Activated CD4-positive, alpha-beta T cell treated with anti-CD3 and anti-CD28 coated beads for 36 hours (primary cell): Measurements from ENCODE around the gene VOPP1. TPM values are rescaled to one million over a fixed set of nuclear protein-coding genes. Genes with fewer than 3 reads are reported as not detected.

ENCODE experiments used
- ATAC-seq: fragments of 200-7000 bp; cut with Tn5 transposase; one replicate; pipeline ENCODE4 v1.10.0; 2021; ENCODE audit warnings: mild to moderate bottlenecking, moderate library complexity
- CTCF ChIA-PET: fragments of 350-600 bp; sonication (Branson Sonifier 250); formaldehyde crosslinking; loops from one replicate; lab custom pipeline; 2021; ENCODE audit warnings: antibody characterized with exemption; lab: Charles Lee
- POLR2A ChIA-PET: fragments of 350-600 bp; sonication (Branson Sonifier 250); formaldehyde crosslinking; loops from one replicate; lab custom pipeline; 2021; ENCODE audit warnings: antibody characterized with exemption, inconsistent platforms; lab: Charles Lee
- DNase-seq: peaks from one replicate; pipeline ENCODE4 v3.0.0-alpha.2; 2020
- H3K27ac Mint-ChIP-seq: one replicate; pipeline ENCODE4 v1.8.0; 2021; ENCODE audit warnings: mixed read lengths
- H3K27me3 Mint-ChIP-seq: one replicate; pipeline ENCODE4 v1.8.0; 2021; ENCODE audit warnings: mixed read lengths
- H3K36me3 Mint-ChIP-seq: one replicate; pipeline ENCODE4 v1.8.0; 2021; ENCODE audit warnings: low read depth, mixed read lengths
- H3K4me1 Mint-ChIP-seq: one replicate; pipeline ENCODE4 v1.8.0; 2021; ENCODE audit warnings: mixed read lengths
- H3K4me3 Mint-ChIP-seq: one replicate; pipeline ENCODE4 v1.8.0; 2021; ENCODE audit warnings: mild to moderate bottlenecking, moderate library complexity, mixed read lengths
- H3K9me3 Mint-ChIP-seq: one replicate; pipeline ENCODE4 v1.8.0; 2021; ENCODE audit warnings: low read depth, mixed read lengths
- intact Hi-C, 2 experiments: fragments of 100-400 bp; cut with DNase I in 1 of 2; cut with micrococcal nuclease in 1 of 2; formaldehyde crosslinking; loops; one replicate each; pipeline versions ENCODE4 v1.14.2 to v1.15.1; 2022 to 2024; cut with DNase I, micrococcal nuclease
- total RNA-seq, 2 experiments: library from RNA; stranded (reverse); gene quantifications; one replicate each; pipeline ENCODE4 v1.2.3, GENCODE V29; 2021

The VOPP1 gene
- total RNA-seq, 2 experiments from 2014 or later = 63.7 to 64.2 TPM

DNA sequence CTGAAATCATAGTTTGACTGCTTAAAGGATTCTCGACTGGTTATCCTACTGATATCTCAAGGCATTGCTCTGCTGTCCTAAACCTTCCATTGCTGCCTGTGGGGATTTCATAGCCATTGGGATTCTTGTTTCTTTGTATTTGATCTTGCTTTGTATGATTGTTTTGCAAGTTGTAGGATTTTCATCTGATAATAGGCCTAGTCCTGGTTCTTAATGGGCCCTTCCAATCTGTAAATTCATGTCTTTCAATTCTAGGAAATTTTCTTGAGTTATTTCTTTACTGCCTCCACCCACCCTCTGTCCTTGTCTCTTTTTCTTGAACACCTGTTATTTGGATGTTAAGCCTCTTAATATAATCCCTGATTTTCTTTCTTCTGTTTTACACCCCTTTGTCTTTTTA, 134.9 kb downstream of the VOPP1 start:
- ATAC-seq (no peak), DNase-seq (no peak)
- intact Hi-C loops = no loop called here
- Mint-ChIP-seq H3K4me3 (no peak overlapping the region), H3K36me3 (no peaks in the 10 kb centered on the region), H3K9me3 (no peaks in the 10 kb centered on the region), H3K27ac (no peak overlapping the region), H3K4me1 (peaks cover 50% of the 10 kb centered on the region), H3K27me3 (no peaks in the 10 kb centered on the region)
- ChIA-PET CTCF (no interaction called here), POLR2A (no interaction called here)

DNA sequence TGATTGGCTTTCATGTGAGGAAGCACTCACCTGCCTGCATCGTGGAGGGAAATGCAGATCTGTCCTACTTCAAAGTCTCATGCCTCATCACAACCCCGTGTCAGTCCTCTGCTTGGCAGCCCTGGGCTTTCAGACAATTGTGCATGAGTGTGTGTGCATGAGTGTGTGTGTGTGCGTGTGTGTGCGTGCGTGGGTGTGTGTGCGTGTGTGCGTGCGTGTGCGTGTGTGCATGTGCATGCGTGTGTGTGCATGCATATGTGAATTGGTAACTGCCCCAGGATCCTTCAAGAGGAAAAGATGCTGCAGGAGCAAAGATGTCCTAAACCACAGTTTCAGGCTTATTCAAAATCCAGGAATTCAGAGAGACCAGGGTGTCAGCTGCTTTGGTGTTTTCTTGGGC, 135.8 kb downstream of the VOPP1 start:
- Mint-ChIP-seq H3K36me3 (no peaks in the 10 kb centered on the region), H3K4me1 (peaks cover 51% of the 10 kb centered on the region), H3K27me3 (no peaks in the 10 kb centered on the region), H3K9me3 (no peaks in the 10 kb centered on the region), H3K4me3 (no peak overlapping the region), H3K27ac (no peak overlapping the region)
- ATAC-seq (no peak), DNase-seq (no peak)
- intact Hi-C loops = no loop called here
- ChIA-PET POLR2A (interaction anchor here (0.6 kb wide), 1 partner anchor 63 kb away, joined by 3 read pairs; no protein-coding TSS in a partner anchor), CTCF (interaction anchor here (0.6 kb wide), 1 partner anchor 66 kb away, joined by 3 read pairs; no protein-coding TSS in a partner anchor)

DNA sequence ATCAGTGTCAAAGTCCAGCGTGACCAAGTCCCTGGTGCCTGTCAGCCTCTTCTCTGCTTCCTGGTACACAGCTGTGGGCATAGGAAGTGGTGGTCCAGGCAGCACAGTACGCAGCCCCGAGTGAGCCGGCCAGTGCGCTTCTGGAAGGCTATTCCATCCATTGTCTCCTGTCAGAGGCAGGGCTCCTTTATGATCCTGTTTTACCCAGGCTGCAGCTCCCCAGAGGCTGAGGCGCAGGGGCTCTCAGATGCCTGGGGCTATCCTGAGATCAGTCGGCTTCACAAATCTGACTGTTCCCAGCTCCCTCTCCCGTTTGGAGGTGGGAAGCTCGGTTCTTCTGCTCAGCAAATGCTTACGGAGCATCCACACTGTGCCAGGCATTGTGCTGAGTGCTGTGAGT, 136.8 kb downstream of the VOPP1 start:
- CTCF ChIA-PET = interaction anchor here (1.1 kb wide), 1 partner anchor 20 kb away, joined by 3 read pairs; no protein-coding TSS in a partner anchor
- intact Hi-C loops = no loop called here
- no peaks in the 10 kb centered on the region for H3K9me3 Mint-ChIP-seq

DNA sequence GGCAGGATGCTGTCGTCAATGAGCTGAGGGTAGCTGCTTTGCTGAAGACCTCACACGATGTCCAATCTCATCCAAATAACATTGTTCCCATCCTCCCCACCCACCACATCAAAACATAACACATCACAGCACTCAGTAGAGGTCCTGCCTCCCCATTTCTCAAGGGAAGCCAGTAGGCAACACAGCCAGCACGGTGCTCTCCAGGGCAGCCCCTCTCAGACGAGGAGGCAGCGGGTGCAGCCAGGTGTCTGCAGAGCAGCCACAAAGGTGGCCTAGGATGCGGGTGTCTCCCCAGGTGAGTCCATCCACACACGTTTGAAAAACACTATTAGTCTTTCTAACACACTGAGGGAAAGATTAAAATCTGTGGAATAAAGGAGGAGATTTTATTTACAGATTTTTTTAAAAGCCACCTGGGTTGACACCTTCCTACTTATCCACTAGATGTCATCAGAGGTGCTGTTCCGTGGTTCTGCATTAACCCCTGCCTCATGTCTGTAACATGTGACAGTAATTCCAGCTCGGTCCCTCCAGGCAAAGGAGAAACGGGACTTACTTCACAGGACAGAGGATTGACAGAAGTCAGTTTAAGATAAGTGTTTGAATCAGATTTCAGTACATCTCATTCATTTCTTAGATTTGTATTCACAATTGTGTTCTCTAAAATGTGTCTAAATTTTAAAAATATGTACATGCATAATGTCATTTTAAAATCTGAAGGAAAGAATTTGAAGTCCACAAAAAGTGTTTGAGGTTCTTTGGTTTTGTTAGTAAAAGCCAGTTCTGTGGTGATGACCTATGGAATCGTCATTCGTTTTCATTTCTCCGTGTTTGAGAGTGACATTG, 139.1 kb downstream of the VOPP1 start:
- DNase-seq (peak; percentile 45), ATAC-seq (peak; percentile 79)
- ChIA-PET POLR2A (no interaction called here), CTCF (interaction anchor here (0.5 to 2.7 kb wide), 14 partner anchors 17 to 534 kb away, joined by 3 to 20 read pairs (median 4); no protein-coding TSS in a partner anchor)
- no peaks in the 10 kb centered on the region for H3K27me3 Mint-ChIP-seq
- H3K4me1 Mint-ChIP-seq = peaks cover 33% of the 10 kb centered on the region
- no peak overlapping the region for H3K4me3 Mint-ChIP-seq
- intact Hi-C loops = loop anchor here (1.0 to 5.0 kb wide), 6 partner anchors 84 to 165 kb away; partner anchors contain the start of gene VOPP1 (in 1 of the 2)
- no peaks in the 10 kb centered on the region for H3K36me3 Mint-ChIP-seq
- H3K27ac Mint-ChIP-seq = peak overlapping the region; percentile 43
- H3K9me3 Mint-ChIP-seq = no peaks in the 10 kb centered on the region

More for the DNA sequence above, 136.8 kb downstream of the VOPP1 start:
- Mint-ChIP-seq H3K27me3 (no peaks in the 10 kb centered on the region), H3K27ac (no peak overlapping the region), H3K36me3 (no peaks in the 10 kb centered on the region), H3K4me3 (no peak overlapping the region), H3K4me1 (peaks cover 51% of the 10 kb centered on the region)
- DNase-seq (no peak), ATAC-seq (no peak)
- POLR2A ChIA-PET = no interaction called here

DNA sequence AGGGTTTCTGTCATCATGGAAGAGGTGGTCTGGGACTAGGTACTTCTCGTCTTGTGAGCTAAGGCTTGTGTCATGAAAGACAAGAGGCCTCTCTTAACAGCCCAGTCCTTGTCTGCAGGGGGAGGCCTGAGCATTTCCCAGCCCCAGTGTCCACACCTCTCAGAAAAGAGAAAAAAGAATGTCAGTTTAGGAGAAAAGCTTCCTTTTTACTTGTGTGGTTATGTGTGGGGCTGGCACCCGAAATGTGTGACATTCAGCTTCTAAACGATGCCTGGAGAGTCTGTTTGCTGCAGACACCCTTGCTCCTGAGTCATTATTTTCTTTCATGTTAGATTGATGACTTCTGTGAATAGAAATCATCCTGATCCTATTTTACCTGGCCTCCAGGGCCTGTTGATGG, 139.8 kb downstream of the VOPP1 start:
- H3K27ac Mint-ChIP-seq = no peak overlapping the region
- H3K4me3 Mint-ChIP-seq = no peak overlapping the region
- H3K9me3 Mint-ChIP-seq = no peaks in the 10 kb centered on the region
- no peaks in the 10 kb centered on the region for H3K27me3 Mint-ChIP-seq
- H3K4me1 Mint-ChIP-seq = peaks cover 36% of the 10 kb centered on the region
- intact Hi-C loops = loop anchor here (2.0 to 5.0 kb wide), 4 partner anchors 84 to 140 kb away; partner anchors contain the start of gene VOPP1 (in 1 of the 2)
- no peak for DNase-seq
- CTCF ChIA-PET = interaction anchor here (0.7 to 2.7 kb wide), 12 partner anchors 17 to 163 kb away, joined by 3 to 20 read pairs (median 4); no protein-coding TSS in a partner anchor
- ATAC-seq = peak; percentile 21
- POLR2A ChIA-PET = no interaction called here
- H3K36me3 Mint-ChIP-seq = peaks cover 2% of the 10 kb centered on the region

DNA sequence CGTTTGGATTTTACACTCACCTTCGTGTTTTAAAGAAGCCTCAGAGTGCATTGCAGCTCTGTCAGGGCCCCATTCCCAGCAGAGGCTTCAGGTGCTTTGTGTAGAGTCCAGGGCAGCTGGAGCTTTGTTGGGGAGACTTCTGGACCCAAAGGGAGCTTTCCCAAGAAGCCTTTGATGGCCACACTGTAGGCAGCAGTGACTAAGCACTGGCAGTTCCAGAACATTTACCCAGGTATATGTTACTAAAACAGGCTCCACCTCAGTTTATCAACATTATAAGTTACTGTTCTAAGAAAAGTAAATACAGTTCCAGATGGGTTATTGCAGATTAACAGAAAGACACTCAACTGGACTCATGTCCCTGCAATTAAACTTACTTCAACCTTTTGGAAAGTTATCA, 140.4 kb downstream of the VOPP1 start:
- CTCF ChIA-PET = interaction anchor here (0.7 to 2.7 kb wide), 9 partner anchors 16 to 167 kb away, joined by 3 to 20 read pairs (median 3); no protein-coding TSS in a partner anchor
- POLR2A ChIA-PET = no interaction called here
- H3K4me1 Mint-ChIP-seq = peaks cover 40% of the 10 kb centered on the region
- H3K9me3 Mint-ChIP-seq = no peaks in the 10 kb centered on the region
- no peak overlapping the region for H3K4me3 Mint-ChIP-seq
- intact Hi-C loops = loop anchor here (2.0 to 5.0 kb wide), 4 partner anchors 85 to 141 kb away; partner anchors contain the start of gene VOPP1 (in 1 of the 2)
- DNase-seq (no peak), ATAC-seq (no peak)
- no peaks in the 10 kb centered on the region for H3K27me3 Mint-ChIP-seq
- H3K27ac Mint-ChIP-seq = no peak overlapping the region
- peaks cover 6% of the 10 kb centered on the region for H3K36me3 Mint-ChIP-seq

DNA sequence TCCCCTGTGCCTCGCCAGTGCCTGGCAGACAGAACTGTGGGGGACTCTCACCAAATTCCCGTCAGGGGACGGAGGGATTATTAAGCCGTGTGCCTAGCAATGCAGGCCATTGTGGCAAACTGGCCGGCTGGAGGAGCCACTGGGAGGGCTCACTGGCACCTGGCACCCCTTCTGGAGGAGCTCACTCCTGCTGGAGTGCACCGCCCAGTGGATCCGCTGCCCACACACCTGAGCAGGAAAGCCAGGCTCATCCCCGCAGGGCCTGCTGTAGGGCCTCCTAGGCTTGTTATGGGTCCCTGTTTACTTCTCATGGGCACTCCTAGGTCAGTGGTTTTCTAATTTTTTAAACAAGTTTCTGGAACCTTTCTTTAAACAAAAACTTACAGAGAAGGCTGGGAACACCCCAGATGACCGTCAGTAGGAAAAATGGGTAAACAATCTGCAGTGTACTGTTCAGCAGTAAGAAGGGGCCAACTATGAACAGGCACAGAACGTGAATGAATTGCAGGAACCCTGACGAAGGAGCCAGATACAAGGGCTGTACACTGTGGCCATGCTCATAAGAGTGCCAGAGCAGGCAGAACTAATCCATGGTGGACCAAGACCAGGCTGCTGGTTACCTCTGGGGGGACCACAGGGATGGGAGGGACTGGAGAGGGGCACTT, 142.3 kb downstream of the VOPP1 start:
- ChIA-PET POLR2A (no interaction called here), CTCF (interaction anchor here (1.5 kb wide), 1 partner anchor 16 kb away, joined by 3 read pairs; no protein-coding TSS in a partner anchor)
- no peaks in the 10 kb centered on the region for H3K27me3 Mint-ChIP-seq
- H3K4me1 Mint-ChIP-seq = peaks cover 35% of the 10 kb centered on the region
- DNase-seq (no peak), ATAC-seq (no peak)
- H3K4me3 Mint-ChIP-seq = no peak overlapping the region
- H3K36me3 Mint-ChIP-seq = peaks cover 19% of the 10 kb centered on the region
- intact Hi-C loops = loop anchor here (5.0 kb wide), 2 partner anchors 87 to 102 kb away; no protein-coding TSS in a partner anchor
- H3K9me3 Mint-ChIP-seq = no peaks in the 10 kb centered on the region
- H3K27ac Mint-ChIP-seq = no peak overlapping the region

DNA sequence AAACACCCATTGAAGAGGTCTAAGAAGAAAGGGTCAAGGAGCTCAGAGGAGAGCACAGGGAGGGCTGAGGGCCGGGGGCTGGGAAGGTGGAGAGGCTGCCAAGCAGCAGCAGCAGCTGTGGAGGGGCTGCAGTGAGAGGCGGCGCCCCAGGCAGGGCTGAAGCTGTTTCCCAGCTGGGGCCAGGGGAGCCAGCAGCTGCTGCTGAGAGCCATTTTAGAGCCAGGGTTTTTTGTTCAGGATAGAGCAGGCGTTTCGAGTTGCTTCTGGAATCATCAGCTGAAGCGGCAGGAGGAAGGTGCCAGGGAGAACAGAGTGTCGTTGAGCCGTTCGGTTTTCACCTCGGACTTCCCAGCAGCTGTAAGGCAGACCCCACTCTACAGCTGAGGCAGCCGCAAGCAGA, 144.5 kb downstream of the VOPP1 start:
- no peaks in the 10 kb centered on the region for H3K27me3 Mint-ChIP-seq
- ChIA-PET CTCF (interaction anchor here (1.0 to 2.4 kb wide), 2 partner anchors 12 to 14 kb away, joined by 3 to 15 read pairs; no protein-coding TSS in a partner anchor), POLR2A (interaction anchor here (0.7 kb wide), 1 partner anchor 12 kb away, joined by 3 read pairs; no protein-coding TSS in a partner anchor)
- no peaks in the 10 kb centered on the region for H3K9me3 Mint-ChIP-seq
- no peak for ATAC-seq
- H3K27ac Mint-ChIP-seq = peak overlapping the region; percentile 83
- peak overlapping the region; percentile 7 for H3K4me3 Mint-ChIP-seq
- peaks cover 19% of the 10 kb centered on the region for H3K36me3 Mint-ChIP-seq
- DNase-seq = no peak
- intact Hi-C loops = no loop called here
- H3K4me1 Mint-ChIP-seq = peaks cover 25% of the 10 kb centered on the region

DNA sequence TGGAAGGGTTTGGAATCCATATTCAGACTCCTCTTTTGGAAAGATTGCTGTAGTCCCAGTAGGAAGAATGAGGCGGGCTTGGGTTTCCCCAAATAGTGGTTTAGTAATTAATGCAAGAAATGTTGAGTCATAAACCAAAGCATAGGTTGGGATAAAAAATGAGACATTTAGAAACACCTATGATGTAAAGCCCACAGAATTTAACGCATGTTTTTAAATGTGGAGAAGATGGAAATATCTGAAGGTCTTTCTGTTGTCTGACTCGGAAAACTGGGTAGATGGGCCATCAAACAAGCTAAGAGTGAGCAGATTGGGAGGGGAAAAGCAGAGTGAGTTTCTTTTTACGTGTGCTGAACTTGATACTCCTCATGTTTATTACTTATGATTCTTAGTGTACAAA, 145.0 kb downstream of the VOPP1 start:
- Mint-ChIP-seq H3K27me3 (no peaks in the 10 kb centered on the region), H3K27ac (peak overlapping the region; percentile 83), H3K9me3 (no peaks in the 10 kb centered on the region), H3K36me3 (peaks cover 19% of the 10 kb centered on the region), H3K4me1 (peaks cover 20% of the 10 kb centered on the region), H3K4me3 (peak overlapping the region; percentile 7)
- no peak for DNase-seq
- intact Hi-C loops = no loop called here
- CTCF ChIA-PET = interaction anchor here (1.0 to 2.4 kb wide), 2 partner anchors 12 to 13 kb away, joined by 3 to 15 read pairs; no protein-coding TSS in a partner anchor
- ATAC-seq = peak; percentile 75
- POLR2A ChIA-PET = no interaction called here

DNA sequence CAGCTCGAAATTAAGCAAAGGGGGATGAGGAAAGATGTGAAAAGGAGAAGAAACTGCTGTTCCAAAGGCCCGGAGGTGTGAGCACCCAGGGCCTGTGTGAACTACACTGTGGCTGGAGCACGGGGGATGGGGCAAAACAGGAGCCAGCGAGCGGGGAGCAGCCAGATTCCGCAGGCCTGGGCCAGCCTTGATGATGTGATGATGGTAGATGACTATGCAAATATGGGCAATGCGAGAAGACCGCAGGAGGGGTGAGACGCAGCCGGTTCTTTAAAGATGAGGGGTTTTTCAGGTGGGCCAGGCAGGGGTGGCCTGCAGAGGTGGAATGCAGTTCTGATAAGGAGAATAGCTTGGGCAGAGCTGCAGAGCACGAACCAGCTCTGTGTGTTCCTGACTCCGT, 145.6 kb downstream of the VOPP1 start:
- peaks cover 19% of the 10 kb centered on the region for H3K36me3 Mint-ChIP-seq
- ChIA-PET POLR2A (no interaction called here), CTCF (no interaction called here)
- peak overlapping the region; percentile 83 for H3K27ac Mint-ChIP-seq
- intact Hi-C loops = no loop called here
- H3K4me3 Mint-ChIP-seq = no peak overlapping the region
- ATAC-seq (no peak), DNase-seq (no peak)
- no peaks in the 10 kb centered on the region for H3K9me3 Mint-ChIP-seq
- H3K27me3 Mint-ChIP-seq = no peaks in the 10 kb centered on the region
- peaks cover 20% of the 10 kb centered on the region for H3K4me1 Mint-ChIP-seq
